Liver (tissue), 9 donors: Measurements from ENCODE around the gene ZNF205. TPM values are rescaled to one million over a fixed set of nuclear protein-coding genes. Genes with fewer than 3 reads are reported as not detected.

Experiments used
- DNase-seq: peaks from one replicate; pipeline ENCODE4 v3.0.0-alpha.2; 2017; ENCODE audit warnings: low spot score
- H3K27ac ChIP-seq, 2 donors: one replicate each; pipeline ENCODE4 v1.7.0; 2013; ENCODE audit warnings: inconsistent platforms in 2 of 2, low read length in 2 of 2, control low read depth in 1 of 2, low read depth in 1 of 2, mild to moderate bottlenecking in 1 of 2
- H3K27me3 ChIP-seq, 4 donors: one replicate each; pipeline versions ENCODE4 v1.6.1 to v1.7.0; 2013; ENCODE audit warnings: low read length in 3 of 4, inconsistent platforms in 1 of 4, mild to moderate bottlenecking in 1 of 4, moderate library complexity in 1 of 4; ENCODE audit not compliant: control insufficient read depth in 4 of 4, insufficient read depth in 4 of 4
- H3K36me3 ChIP-seq, 4 donors: one replicate each; pipeline versions ENCODE4 v1.6.1 to v1.7.0; 2013; ENCODE audit warnings: low read length in 3 of 4, mild to moderate bottlenecking in 3 of 4, low read depth in 1 of 4, moderate library complexity in 1 of 4; ENCODE audit not compliant: control insufficient read depth in 4 of 4, insufficient read depth in 3 of 4
- H3K4me1 ChIP-seq, 4 donors: one replicate each; pipeline versions ENCODE4 v1.6.1 to v1.7.0; 2013; ENCODE audit warnings: low read length in 3 of 4, mild to moderate bottlenecking in 3 of 4, moderate library complexity in 1 of 4; ENCODE audit not compliant: control insufficient read depth in 4 of 4, insufficient read depth in 4 of 4
- H3K4me3 ChIP-seq, 3 donors: one replicate each; pipeline versions ENCODE4 v1.6.1 to v1.7.0; 2013; ENCODE audit warnings: low read length in 3 of 3, control low read depth in 1 of 3, low read depth in 1 of 3, mild to moderate bottlenecking in 1 of 3
- H3K9ac ChIP-seq, 2 donors: one replicate each; pipeline ENCODE4 v1.7.0; 2013; ENCODE audit warnings: low read length in 2 of 2, mild to moderate bottlenecking in 2 of 2, moderate library complexity in 2 of 2, control low read depth in 1 of 2, low read depth in 1 of 2
- H3K9me3 ChIP-seq, 4 donors: one replicate each; pipeline versions ENCODE4 v1.6.1 to v1.7.0; 2013; ENCODE audit warnings: low read length in 3 of 4; ENCODE audit not compliant: control insufficient read depth in 4 of 4
- ATF3 ChIP-seq: IDR thresholded peaks from 2 replicates; pipeline ENCODE4 v1.6.1; 2016; ENCODE audit warnings: antibody characterized with exemption
- EGR1 ChIP-seq, 2 donors: IDR thresholded peaks; 2 replicates each; pipeline ENCODE4 v1.6.1; 2016 to 2018; ENCODE audit warnings: antibody characterized with exemption in 2 of 2, low read depth in 2 of 2
- FOXA1 ChIP-seq: IDR thresholded peaks from 2 replicates; pipeline ENCODE4 v1.6.1; 2016; ENCODE audit warnings: antibody characterized with exemption
- FOXA2 ChIP-seq: IDR thresholded peaks from 2 replicates; pipeline ENCODE4 v1.6.1; 2016; ENCODE audit warnings: antibody characterized with exemption
- GABPA ChIP-seq, 2 donors: IDR thresholded peaks in 1 of 2; conservative IDR thresholded peaks in 1 of 2; 2 replicates each; pipeline ENCODE4 v1.6.1; 2016; ENCODE audit warnings: antibody characterized with exemption in 2 of 2, mild to moderate bottlenecking in 1 of 2, moderate library complexity in 1 of 2
- HNF4A ChIP-seq, 2 donors: conservative IDR thresholded peaks; 2 replicates each; pipeline ENCODE4 v1.6.1; 2016; ENCODE audit warnings: antibody characterized with exemption in 2 of 2, mild to moderate bottlenecking in 2 of 2
- HNF4G ChIP-seq: IDR thresholded peaks from 2 replicates; pipeline ENCODE4 v1.6.1; 2016; ENCODE audit warnings: antibody characterized with exemption
- JUND ChIP-seq, 2 donors: IDR thresholded peaks; 2 replicates each; pipeline ENCODE4 v1.6.1; 2016; ENCODE audit warnings: antibody characterized with exemption in 2 of 2
- NR2F2 ChIP-seq: IDR thresholded peaks from 2 replicates; pipeline ENCODE4 v1.6.1; 2016; ENCODE audit warnings: antibody characterized with exemption
- RAD21 ChIP-seq, 2 donors: IDR thresholded peaks; 2 replicates each; pipeline ENCODE4 v1.6.1; 2016; ENCODE audit warnings: antibody characterized with exemption in 2 of 2, mild to moderate bottlenecking in 2 of 2
- RXRA ChIP-seq, 2 donors: IDR thresholded peaks; 2 replicates each; pipeline ENCODE4 v1.6.1; 2017 to 2018; ENCODE audit warnings: antibody characterized with exemption in 2 of 2, mild to moderate bottlenecking in 1 of 2
- SP1 ChIP-seq: IDR thresholded peaks from 2 replicates; pipeline ENCODE4 v1.6.1; 2018; ENCODE audit warnings: antibody characterized with exemption, mild to moderate bottlenecking
- TAF1 ChIP-seq: conservative IDR thresholded peaks from 2 replicates; pipeline ENCODE4 v1.6.1; 2016; ENCODE audit warnings: antibody characterized with exemption, mild to moderate bottlenecking
- YY1 ChIP-seq: IDR thresholded peaks from 2 replicates; pipeline ENCODE4 v1.6.1; 2016; ENCODE audit warnings: antibody characterized with exemption, mild to moderate bottlenecking
- ZBTB33 ChIP-seq: IDR thresholded peaks from 2 replicates; pipeline ENCODE4 v1.6.1; 2016; ENCODE audit warnings: antibody characterized with exemption
- WGBS: extraction: QIAGEN DNeasy Blood & Tissue Kit; methylation state at CpG from one replicate; pipeline ENCODE4 v1.1.7; 2013; 5-methylcytosine and 5-hydroxymethylcytosine counted together
- polyA plus RNA-seq, 2 donors: library from polyadenylated mRNA; stranded (reverse) in 1 of 2; unstranded in 1 of 2; fragments of 200-250 nt in 1 of 2; fragments of >200 nt in 1 of 2; fragmentation: Nextera tagmentation in 1 of 2; extraction: Ambion mirVana in 1 of 2; gene quantifications; one replicate each; pipeline versions ENCODE4 v1.2.1 to v1.2.3, GENCODE V29; 2013 to 2015
- total RNA-seq, 2 donors: library from RNA; depleted of rRNA; stranded (reverse); fragments of >200 nt; gene quantifications; one replicate each; pipeline ENCODE4 v1.2.3, GENCODE V29; 2014
- TF ChIP-seq, protein P1 (sequence below): fragments of 150-350 bp; IDR thresholded peaks from 2 replicates; pipeline ENCODE4 v1.5.1; 2017; ENCODE audit warnings: improper control_type of control experiment, low read depth, low read length; ENCODE audit not compliant: missing input control
- TF ChIP-seq, protein P2 (sequence below): IDR thresholded peaks from 2 replicates; pipeline ENCODE4 v1.6.1; 2016; ENCODE audit warnings: antibody characterized with exemption, mild to moderate bottlenecking
- TF ChIP-seq, protein P3 (sequence below): IDR thresholded peaks from 2 replicates; pipeline ENCODE4 v1.6.1; 2016; ENCODE audit warnings: antibody characterized with exemption
- donor health status: healthy.
- donor health status: healthy.
- donor health status: healthy.
- donor health status: healthy.
- donor health status: healthy.

The ZNF205 gene
- total and polyA plus RNA-seq, 4 donors = 2.0 to 6.9 (median 5.0) TPM

- TF ChIP-seq EGR1 (IDR thresholded peaks at IDR 0.05; ENCODE audit: low read depth in 2 of 2) (no peak), HNF4A (conservative IDR thresholded peaks at IDR 0.05) (no peak), RAD21 (IDR thresholded peaks at IDR 0.05) (no peak), NR2F2 (no peak), YY1 (no peak), TAF1 (no peak), SP1 (no peak), FOXA1 (no peak), FOXA2 (no peak), ZBTB33 (no peak)
- TF ChIP-seq, protein P1, sequence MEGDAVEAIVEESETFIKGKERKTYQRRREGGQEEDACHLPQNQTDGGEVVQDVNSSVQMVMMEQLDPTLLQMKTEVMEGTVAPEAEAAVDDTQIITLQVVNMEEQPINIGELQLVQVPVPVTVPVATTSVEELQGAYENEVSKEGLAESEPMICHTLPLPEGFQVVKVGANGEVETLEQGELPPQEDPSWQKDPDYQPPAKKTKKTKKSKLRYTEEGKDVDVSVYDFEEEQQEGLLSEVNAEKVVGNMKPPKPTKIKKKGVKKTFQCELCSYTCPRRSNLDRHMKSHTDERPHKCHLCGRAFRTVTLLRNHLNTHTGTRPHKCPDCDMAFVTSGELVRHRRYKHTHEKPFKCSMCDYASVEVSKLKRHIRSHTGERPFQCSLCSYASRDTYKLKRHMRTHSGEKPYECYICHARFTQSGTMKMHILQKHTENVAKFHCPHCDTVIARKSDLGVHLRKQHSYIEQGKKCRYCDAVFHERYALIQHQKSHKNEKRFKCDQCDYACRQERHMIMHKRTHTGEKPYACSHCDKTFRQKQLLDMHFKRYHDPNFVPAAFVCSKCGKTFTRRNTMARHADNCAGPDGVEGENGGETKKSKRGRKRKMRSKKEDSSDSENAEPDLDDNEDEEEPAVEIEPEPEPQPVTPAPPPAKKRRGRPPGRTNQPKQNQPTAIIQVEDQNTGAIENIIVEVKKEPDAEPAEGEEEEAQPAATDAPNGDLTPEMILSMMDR = no peak
- TF ChIP-seq, protein P2, sequence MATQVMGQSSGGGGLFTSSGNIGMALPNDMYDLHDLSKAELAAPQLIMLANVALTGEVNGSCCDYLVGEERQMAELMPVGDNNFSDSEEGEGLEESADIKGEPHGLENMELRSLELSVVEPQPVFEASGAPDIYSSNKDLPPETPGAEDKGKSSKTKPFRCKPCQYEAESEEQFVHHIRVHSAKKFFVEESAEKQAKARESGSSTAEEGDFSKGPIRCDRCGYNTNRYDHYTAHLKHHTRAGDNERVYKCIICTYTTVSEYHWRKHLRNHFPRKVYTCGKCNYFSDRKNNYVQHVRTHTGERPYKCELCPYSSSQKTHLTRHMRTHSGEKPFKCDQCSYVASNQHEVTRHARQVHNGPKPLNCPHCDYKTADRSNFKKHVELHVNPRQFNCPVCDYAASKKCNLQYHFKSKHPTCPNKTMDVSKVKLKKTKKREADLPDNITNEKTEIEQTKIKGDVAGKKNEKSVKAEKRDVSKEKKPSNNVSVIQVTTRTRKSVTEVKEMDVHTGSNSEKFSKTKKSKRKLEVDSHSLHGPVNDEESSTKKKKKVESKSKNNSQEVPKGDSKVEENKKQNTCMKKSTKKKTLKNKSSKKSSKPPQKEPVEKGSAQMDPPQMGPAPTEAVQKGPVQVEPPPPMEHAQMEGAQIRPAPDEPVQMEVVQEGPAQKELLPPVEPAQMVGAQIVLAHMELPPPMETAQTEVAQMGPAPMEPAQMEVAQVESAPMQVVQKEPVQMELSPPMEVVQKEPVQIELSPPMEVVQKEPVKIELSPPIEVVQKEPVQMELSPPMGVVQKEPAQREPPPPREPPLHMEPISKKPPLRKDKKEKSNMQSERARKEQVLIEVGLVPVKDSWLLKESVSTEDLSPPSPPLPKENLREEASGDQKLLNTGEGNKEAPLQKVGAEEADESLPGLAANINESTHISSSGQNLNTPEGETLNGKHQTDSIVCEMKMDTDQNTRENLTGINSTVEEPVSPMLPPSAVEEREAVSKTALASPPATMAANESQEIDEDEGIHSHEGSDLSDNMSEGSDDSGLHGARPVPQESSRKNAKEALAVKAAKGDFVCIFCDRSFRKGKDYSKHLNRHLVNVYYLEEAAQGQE = no peak
- TF ChIP-seq, protein P3, sequence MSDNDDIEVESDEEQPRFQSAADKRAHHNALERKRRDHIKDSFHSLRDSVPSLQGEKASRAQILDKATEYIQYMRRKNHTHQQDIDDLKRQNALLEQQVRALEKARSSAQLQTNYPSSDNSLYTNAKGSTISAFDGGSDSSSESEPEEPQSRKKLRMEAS = no peak
- Histone ChIP-seq H3K4me3 (peak overlapping the region in 1 of 3 donors; percentile 35), H3K27ac (no peak overlapping the region), H3K9ac (no peak overlapping the region), H3K9me3 (no peaks in the 10 kb centered on the region), H3K4me1 (peaks cover 0 to 21% (median 9%) of the 10 kb centered on the region in 4 donors), H3K27me3 (no peaks in the 10 kb centered on the region), H3K36me3 (no peaks in the 10 kb centered on the region)
- no peak for DNase-seq
- 10% methylated on average over 15 of the region's 15 CpGs for WGBS
These were observed 39.6 kb downstream of the ZNF205 start for GRCh38 chr16:3152027-3152276.

- 11% methylated on average over 42 of the region's 42 CpGs for WGBS
- Histone ChIP-seq H3K27ac (no peak overlapping the region), H3K4me1 (peaks cover under 1 to 22% (median 9%) of the 10 kb centered on the region in 4 donors), H3K36me3 (no peaks in the 10 kb centered on the region), H3K9ac (no peak overlapping the region), H3K9me3 (no peaks in the 10 kb centered on the region), H3K4me3 (peak overlapping the region in 2 of 3 donors; percentile 23 to 35), H3K27me3 (no peaks in the 10 kb centered on the region)
- DNase-seq = peak; percentile 90
- TF ChIP-seq RAD21 (IDR thresholded peaks at IDR 0.05) (peak; percentile 44 to 61), RXRA (IDR thresholded peaks at IDR 0.05) (no peak), JUND (IDR thresholded peaks at IDR 0.05) (no peak), YY1 (no peak), ZBTB33 (no peak), EGR1 (IDR thresholded peaks at IDR 0.05; ENCODE audit: low read depth in 2 of 2) (peak; percentile 19 to 76), TAF1 (no peak), HNF4G (no peak), GABPA (IDR thresholded peaks at IDR 0.05 in 1 of 2, conservative IDR thresholded peaks at IDR 0.05 in 1 of 2) (no peak), NR2F2 (no peak), FOXA1 (no peak), ATF3 (peak; percentile 99)
- TF ChIP-seq, protein P2 = no peak
These were observed 40.0 kb downstream of the ZNF205 start for GRCh38 chr16:3152277-3152990.
